GM18907 (cell line): ENCODE measurements around the gene OTOG.

Experiments
- ATAC-seq: cut with Tn5 transposase; IDR thresholded peaks from one replicate; pipeline ENCODE4 v1.9.1; 2021; ENCODE audit warnings: mild to moderate bottlenecking, moderate library complexity; ENCODE audit not compliant: unreplicated experiment

The OTOG gene

GRCh38 chr11:17687946-17688670, 141.0 kb downstream of the OTOG start:
- ATAC-seq, result no peak

GRCh38 chr11:17691550-17691949, 144.5 kb downstream of the OTOG start:
- ATAC-seq, result no peak

GRCh38 chr11:17691976-17692375, 144.9 kb downstream of the OTOG start:
- no peak for ATAC-seq

GRCh38 chr11:17692931-17693330, 145.9 kb downstream of the OTOG start:
- ATAC-seq, result no peak

- ATAC-seq, result no peak
Observed at GRCh38 chr11:17693531-17693930, 146.5 kb downstream of the OTOG start.

GRCh38 chr11:17694494-17695110, 147.5 kb downstream of the OTOG start:
- no peak for ATAC-seq

- no peak for ATAC-seq
Observed at GRCh38 chr11:17695454-17696441, 148.7 kb downstream of the OTOG start.

GRCh38 chr11:17696741-17697140, 149.7 kb downstream of the OTOG start:
- no peak for ATAC-seq
